Measurements from ENCODE around the gene PON1.

Gene PON1

DNA sequence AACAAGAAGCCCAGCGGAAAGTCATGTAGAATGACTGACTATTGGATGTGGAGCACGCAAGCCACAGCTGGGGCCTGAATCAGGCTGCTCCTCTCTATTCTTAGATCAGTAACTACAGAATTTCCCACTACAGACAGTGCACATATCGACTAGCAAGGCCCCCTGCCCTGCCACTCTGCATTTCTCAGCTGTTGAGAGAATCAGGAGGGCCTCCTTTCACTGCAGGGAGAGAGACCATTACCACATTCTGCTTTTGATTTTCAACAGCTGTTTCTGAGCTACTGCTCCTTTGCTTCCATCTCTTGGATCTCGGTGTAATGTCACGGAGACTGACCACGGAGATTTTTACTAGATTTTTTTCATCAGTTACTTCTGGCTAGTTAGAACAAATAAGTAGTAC, 73.8 kb downstream of the PON1 start:
- H3K4me3 ChIP-seq (ENCODE audit: low read length), result no peak overlapping the region
- no peak for DNase-seq (ENCODE audit: low read depth)
- TF ChIP-seq, protein P1, sequence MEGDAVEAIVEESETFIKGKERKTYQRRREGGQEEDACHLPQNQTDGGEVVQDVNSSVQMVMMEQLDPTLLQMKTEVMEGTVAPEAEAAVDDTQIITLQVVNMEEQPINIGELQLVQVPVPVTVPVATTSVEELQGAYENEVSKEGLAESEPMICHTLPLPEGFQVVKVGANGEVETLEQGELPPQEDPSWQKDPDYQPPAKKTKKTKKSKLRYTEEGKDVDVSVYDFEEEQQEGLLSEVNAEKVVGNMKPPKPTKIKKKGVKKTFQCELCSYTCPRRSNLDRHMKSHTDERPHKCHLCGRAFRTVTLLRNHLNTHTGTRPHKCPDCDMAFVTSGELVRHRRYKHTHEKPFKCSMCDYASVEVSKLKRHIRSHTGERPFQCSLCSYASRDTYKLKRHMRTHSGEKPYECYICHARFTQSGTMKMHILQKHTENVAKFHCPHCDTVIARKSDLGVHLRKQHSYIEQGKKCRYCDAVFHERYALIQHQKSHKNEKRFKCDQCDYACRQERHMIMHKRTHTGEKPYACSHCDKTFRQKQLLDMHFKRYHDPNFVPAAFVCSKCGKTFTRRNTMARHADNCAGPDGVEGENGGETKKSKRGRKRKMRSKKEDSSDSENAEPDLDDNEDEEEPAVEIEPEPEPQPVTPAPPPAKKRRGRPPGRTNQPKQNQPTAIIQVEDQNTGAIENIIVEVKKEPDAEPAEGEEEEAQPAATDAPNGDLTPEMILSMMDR (conservative IDR thresholded peaks at IDR 0.05; ENCODE audit: low read depth, low read length), result no peak

Measured in retinal pigment epithelial cell (primary cell).